HG03378 (cell line): ENCODE measurements around the gene AHRR.

Experiments
- ATAC-seq: cut with Tn5 transposase; IDR thresholded peaks from one replicate; pipeline ENCODE4 v1.9.1; 2021; ENCODE audit warnings: mild to moderate bottlenecking, moderate library complexity; ENCODE audit not compliant: unreplicated experiment

The AHRR gene

DNA sequence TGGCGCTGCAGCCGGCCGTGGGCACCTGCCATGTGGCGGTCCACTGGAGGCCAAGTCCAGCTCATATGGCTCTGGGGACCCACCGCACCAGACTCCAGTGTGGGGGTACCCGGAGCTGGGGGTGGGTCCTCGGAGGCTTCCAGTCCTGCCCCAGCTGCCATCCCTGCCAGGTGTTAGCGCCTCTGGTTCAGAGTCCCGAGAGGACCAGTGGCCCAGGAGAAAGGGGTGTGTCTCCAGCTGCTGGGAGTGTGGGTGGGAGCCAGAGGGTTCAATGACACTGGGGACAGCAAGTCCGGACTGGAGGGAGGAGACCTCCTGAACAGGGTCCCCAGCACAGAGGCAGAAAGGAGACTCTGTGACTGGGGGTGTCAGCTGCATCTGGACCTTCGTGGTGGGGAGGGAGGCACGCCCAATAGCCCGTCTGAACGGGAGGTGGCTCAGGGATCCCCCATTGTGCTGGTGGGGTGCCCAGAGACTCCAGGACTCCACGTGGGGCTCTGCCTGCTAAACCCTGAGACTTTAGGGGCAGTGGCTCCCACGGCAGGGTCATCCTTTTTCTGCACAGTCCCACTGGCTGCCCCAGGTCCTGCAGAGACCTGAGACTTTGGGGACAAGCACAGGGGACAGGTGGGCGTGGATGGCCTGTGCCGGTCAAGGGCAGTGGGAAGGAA is 2.4 kb upstream of the AHRR start:
- ATAC-seq: no peak

GRCh38 chr5:320524-321229 is 837 bp upstream of the AHRR start:
- no peak for ATAC-seq

GRCh38 chr5:321726-322251 is 275 bp downstream of the AHRR start:
- ATAC-seq: no peak

DNA sequence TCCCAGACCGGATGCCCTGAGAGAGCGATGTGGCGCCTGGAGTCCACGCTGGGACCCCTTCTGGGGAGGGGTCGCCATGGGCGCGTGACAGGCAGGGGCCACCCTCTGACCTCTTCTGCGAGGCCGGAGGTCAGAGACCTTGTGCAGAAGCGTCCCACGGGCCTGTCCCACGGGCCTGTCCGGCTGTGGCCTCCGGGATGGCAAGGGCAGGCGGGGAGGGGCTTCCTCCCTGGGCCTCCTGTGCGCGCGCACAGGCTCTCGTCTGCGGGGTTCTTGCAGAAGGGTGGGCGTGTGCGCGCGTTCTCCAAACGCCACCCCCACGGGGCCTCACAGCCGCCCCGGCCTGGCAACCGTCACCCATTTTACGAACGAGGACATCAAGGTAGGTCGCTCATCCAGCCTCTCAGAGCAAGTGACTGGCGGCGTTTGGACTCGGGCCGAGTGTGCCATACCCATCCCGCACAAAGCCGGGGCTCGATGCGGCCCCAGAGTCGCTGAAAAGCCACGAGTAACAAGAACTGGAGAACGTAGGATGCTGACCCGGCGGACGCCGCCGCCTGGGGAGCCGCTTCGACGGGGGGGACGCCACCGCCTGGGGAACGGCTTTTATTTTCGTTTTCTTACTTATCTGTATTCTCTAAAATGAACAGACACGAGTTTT is 897 bp downstream of the AHRR start:
- no peak for ATAC-seq

DNA sequence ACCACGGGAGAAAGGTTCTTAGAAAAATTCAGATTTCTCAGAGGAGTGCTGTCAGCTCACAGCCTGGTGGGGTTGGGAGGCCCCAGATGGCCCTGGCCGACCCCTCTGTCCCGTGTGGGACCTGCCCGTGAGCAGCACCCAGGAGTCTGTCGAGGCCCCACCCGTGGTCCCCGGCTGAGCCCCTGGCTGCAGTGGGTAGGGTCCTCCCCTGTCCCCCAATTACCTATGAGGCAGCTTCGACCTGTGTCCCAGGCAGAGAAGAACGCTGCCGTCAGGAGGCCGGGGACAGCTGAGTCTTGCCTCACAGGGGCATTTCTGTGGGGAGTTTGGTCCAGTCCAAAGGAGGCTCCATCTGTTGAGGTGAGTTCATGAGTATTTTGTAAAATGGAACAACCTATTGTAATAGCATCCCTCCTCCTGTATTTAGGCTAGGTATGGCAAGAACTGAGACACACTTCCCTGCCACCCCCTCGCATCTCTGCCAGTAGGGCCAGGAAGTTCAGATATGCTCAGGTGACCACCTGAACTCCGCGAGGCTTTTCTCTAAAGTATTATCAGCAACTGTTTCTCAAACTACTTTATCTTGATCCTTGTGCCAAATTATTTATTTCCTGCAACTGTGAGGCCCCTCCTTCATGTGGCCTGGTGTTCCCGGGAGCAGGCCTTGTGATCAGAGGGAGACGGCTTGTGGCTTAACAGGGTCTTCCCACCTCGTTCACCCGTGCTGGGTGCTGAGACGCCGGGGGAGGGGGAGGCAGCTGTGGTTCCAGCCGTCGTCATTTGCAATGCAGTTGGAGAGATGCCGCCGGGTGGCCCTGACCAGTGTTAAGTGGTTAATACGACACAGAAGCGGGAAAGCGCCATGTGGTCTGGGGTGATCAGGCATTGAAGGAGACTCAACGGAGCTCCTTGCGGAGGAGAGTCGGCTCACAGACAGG is 1.7 kb downstream of the AHRR start:
- no peak for ATAC-seq

GRCh38 chr5:324736-325612 is 3.5 kb downstream of the AHRR start:
- ATAC-seq: no peak

DNA sequence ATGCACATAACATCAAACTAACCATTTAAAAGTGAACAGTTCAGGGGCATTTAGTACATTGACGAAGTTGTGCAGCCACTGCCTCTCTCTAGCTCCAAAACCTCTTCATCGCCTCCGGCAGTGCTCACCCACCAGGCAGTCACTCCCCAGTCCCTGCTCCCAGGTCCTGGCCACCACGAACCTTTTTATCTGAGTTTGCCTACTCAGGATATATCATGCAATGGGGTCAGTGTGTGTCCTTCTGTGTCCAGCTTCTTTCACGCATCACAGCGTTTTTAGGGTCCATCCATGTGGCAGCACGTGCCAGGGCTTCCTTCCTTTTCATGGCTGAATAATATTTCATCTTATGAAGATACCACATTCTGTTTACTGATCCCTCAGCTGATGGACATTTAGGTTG is 4.6 kb downstream of the AHRR start:
- no peak for ATAC-seq

DNA sequence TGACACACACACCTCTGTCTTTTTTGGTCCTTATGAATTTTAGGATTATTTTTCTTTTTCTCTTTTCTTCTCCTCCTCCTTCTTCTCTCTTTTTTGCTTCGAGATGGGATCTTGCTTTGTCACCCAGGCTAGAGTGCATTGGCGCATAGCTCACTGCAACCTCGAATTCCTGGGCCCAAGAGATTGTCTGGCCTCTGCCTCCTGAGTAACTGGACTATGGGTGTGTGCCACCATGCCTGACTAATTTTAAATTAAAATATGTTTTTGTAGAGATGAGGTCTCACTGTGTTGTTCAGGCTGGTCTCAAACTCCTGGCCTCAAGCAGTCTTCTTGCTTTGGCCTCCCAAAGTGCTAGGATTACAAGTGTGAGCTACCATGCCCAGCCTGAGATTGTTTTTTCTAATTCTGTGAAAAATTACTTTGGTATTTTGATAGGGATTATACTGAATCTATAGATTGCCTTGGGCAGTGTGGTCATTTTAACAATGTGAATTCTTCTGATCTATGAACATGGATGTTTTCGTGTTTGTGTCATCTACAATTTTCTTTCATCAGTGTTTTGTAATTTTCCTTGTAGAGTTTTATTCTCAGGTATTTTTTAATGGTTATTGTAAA is 7.7 kb downstream of the AHRR start:
- ATAC-seq: no peak

- no peak for ATAC-seq
Observed at GRCh38 chr5:329768-330167, 8.3 kb downstream of the AHRR start.

GRCh38 chr5:332843-333242 is 11.3 kb downstream of the AHRR start:
- ATAC-seq: no peak

- peak; percentile 44 for ATAC-seq
Observed at GRCh38 chr5:333945-334344, 12.4 kb downstream of the AHRR start.

- no peak for ATAC-seq
Observed at GRCh38 chr5:334903-335739, 13.6 kb downstream of the AHRR start.

GRCh38 chr5:335740-336038 is 14.2 kb downstream of the AHRR start:
- no peak for ATAC-seq

GRCh38 chr5:337563-338130 is 16.1 kb downstream of the AHRR start:
- no peak for ATAC-seq

GRCh38 chr5:342501-343460 is 21.3 kb downstream of the AHRR start:
- no peak for ATAC-seq

GRCh38 chr5:343461-344401 is 22.2 kb downstream of the AHRR start:
- ATAC-seq: no peak
